SK-N-SH treated with all-trans-retinoic acid at 6 μM for 48 hours (cell line): ENCODE data around the gene CMTR1.

Experiments used
- ATAC-seq: fragments of 200-7000 bp; cut with Tn5 transposase; 3 replicates; pipeline ENCODE4 v1.9.1; 2020; ENCODE audit warnings: mild to moderate bottlenecking, moderate library complexity
- BACH2 ChIP-seq: fragments of 250-450 bp; sonication (Bioruptor Pico); IDR thresholded peaks from 2 replicates; pipeline ENCODE4 v1.9.0; 2021; ENCODE audit warnings: mild to moderate bottlenecking, borderline replicate concordance
- CREB5 ChIP-seq: fragments of 250-450 bp; sonication (Bioruptor Pico); IDR thresholded peaks from 2 replicates; pipeline ENCODE4 v1.5.1; 2020; ENCODE audit warnings: low read depth, mild to moderate bottlenecking, moderate library complexity
- CSDC2 ChIP-seq: fragments of 250-450 bp; sonication (Bioruptor Pico); IDR thresholded peaks from 2 replicates; pipeline ENCODE4 v1.5.0; 2020; ENCODE audit warnings: mild to moderate bottlenecking, moderate library complexity
- CSRNP3 ChIP-seq: fragments of 250-450 bp; sonication (Bioruptor Pico); IDR thresholded peaks from 2 replicates; pipeline ENCODE4 v1.5.1; 2021; ENCODE audit warnings: mild to moderate bottlenecking, moderate library complexity
- GLIS3 ChIP-seq: fragments of 250-450 bp; sonication (Bioruptor Pico); IDR thresholded peaks from 2 replicates; pipeline ENCODE4 v1.5.0; 2020; ENCODE audit warnings: mild to moderate bottlenecking, moderate library complexity
- ISL1 ChIP-seq: fragments of 250-450 bp; sonication (Bioruptor Pico); IDR thresholded peaks from 2 replicates; pipeline ENCODE4 v2.1.2; 2022; ENCODE audit warnings: mild to moderate bottlenecking, moderate library complexity
- OSR1 ChIP-seq: fragments of 250-450 bp; sonication (Bioruptor Pico); IDR thresholded peaks from 2 replicates; pipeline ENCODE4 v1.8.0; 2022; ENCODE audit warnings: moderate library complexity, mild to moderate bottlenecking, inconsistent platforms
- PATZ1 ChIP-seq: fragments of 250-450 bp; sonication (Bioruptor Pico); IDR thresholded peaks from 2 replicates; pipeline ENCODE4 v1.8.0; 2020; ENCODE audit warnings: mild to moderate bottlenecking, moderate library complexity, borderline replicate concordance
- POU6F1 ChIP-seq: fragments of 250-450 bp; sonication (Bioruptor Pico); IDR thresholded peaks from 2 replicates; pipeline ENCODE4 v1.8.0; 2021; ENCODE audit warnings: low read depth, mild to moderate bottlenecking, moderate library complexity, borderline replicate concordance
- PPARA ChIP-seq: fragments of 250-450 bp; sonication (Bioruptor Pico); IDR thresholded peaks from 2 replicates; pipeline ENCODE4 v1.5.0; 2020; ENCODE audit warnings: mild to moderate bottlenecking, borderline replicate concordance
- RARB ChIP-seq: fragments of 250-450 bp; sonication (Bioruptor Pico); IDR thresholded peaks from 2 replicates; pipeline ENCODE4 v1.8.0; 2021; ENCODE audit warnings: mild to moderate bottlenecking, moderate library complexity
- SNAI2 ChIP-seq: fragments of 250-450 bp; sonication (Bioruptor Pico); IDR thresholded peaks from 2 replicates; pipeline ENCODE4 v1.5.0; 2020; ENCODE audit warnings: mild to moderate bottlenecking, moderate library complexity
- TCF4 ChIP-seq: fragments of 250-450 bp; sonication (Bioruptor Pico); IDR thresholded peaks from 2 replicates; pipeline ENCODE4 v1.8.0; 2021; ENCODE audit warnings: mild to moderate bottlenecking, moderate library complexity, borderline replicate concordance
- TOX ChIP-seq: fragments of 250-450 bp; sonication (Bioruptor Pico); IDR thresholded peaks from 2 replicates; pipeline ENCODE4 v1.8.0; 2021; ENCODE audit warnings: mild to moderate bottlenecking, moderate library complexity, borderline replicate concordance
- TSHZ2 ChIP-seq: fragments of 250-450 bp; sonication (Bioruptor Pico); IDR thresholded peaks from 2 replicates; pipeline ENCODE4 v1.5.0; 2020; ENCODE audit warnings: mild to moderate bottlenecking, moderate library complexity
- ZC3H10 ChIP-seq: fragments of 250-450 bp; sonication (Bioruptor Pico); IDR thresholded peaks from 2 replicates; pipeline ENCODE4 v1.5.1; 2021; ENCODE audit warnings: mild to moderate bottlenecking, moderate library complexity
- ZNF70 ChIP-seq: fragments of 450-650 bp; formaldehyde crosslinking; IDR thresholded peaks from 2 replicates; pipeline ENCODE4 v1.5.0; 2020; ENCODE audit warnings: mild to moderate bottlenecking, moderate library complexity
- ZNF8 ChIP-seq: fragments of 450-650 bp; formaldehyde crosslinking; IDR thresholded peaks from 2 replicates; pipeline ENCODE4 v1.5.0; 2020; ENCODE audit warnings: mild to moderate bottlenecking, moderate library complexity

Gene CMTR1

GRCh38 chr6:37451441-37452193 lies 18.6 kb downstream of the CMTR1 start:
- TF ChIP-seq TCF4 (CRISPR knock-in tag) = peak; percentile 64
- peak; percentile 28; the same call in 1 of the 2 replicates for TF ChIP-seq TSHZ2
- TF ChIP-seq CREB5 (CRISPR knock-in tag) = no peak
- no peak for TF ChIP-seq ZNF8 (CRISPR knock-in tag)
- TF ChIP-seq PATZ1 = no peak
- no peak for TF ChIP-seq POU6F1 (CRISPR knock-in tag)
- TF ChIP-seq, all 23 proteins: peak for 2
- ATAC-seq = peak; percentile 11; the same call in 1 of the 3 replicates

- no peak for ATAC-seq
- TF ChIP-seq TCF4 (CRISPR knock-in tag) (no peak), PPARA (CRISPR knock-in tag) (no peak), ISL1 (CRISPR knock-in tag) (no peak), ZNF70 (no peak), TOX (CRISPR knock-in tag) (no peak), GLIS3 (CRISPR knock-in tag) (no peak), CSDC2 (CRISPR knock-in tag) (no peak)
- TF ChIP-seq, all 23 proteins: peak for 0
These were observed 19.5 kb downstream of the CMTR1 start for GRCh38 chr6:37452522-37452921.

GRCh38 chr6:37454420-37455140 lies 21.6 kb downstream of the CMTR1 start:
- peak; percentile 72 for ATAC-seq
- TF ChIP-seq SNAI2 (no peak), TCF4 (CRISPR knock-in tag) (peak; percentile 57), BACH2 (CRISPR knock-in tag) (no peak)

- no peak for ATAC-seq
- TF ChIP-seq BACH2 (CRISPR knock-in tag) (no peak), OSR1 (CRISPR knock-in tag) (no peak), TSHZ2 (no peak), RARB (no peak), CREB5 (CRISPR knock-in tag) (no peak), ZC3H10 (CRISPR knock-in tag) (no peak), CSRNP3 (CRISPR knock-in tag) (no peak)
These were observed 23.1 kb downstream of the CMTR1 start for GRCh38 chr6:37456126-37456525.
